ENCODE measurements around the gene ABCB8. TPM values are rescaled to one million over a fixed set of nuclear protein-coding genes. Genes with fewer than 3 reads are reported as not detected.

ABCB8 gene
- polyA plus RNA-seq, 5 donors = 17.6 to 29.3 (median 24.9) TPM

DNA sequence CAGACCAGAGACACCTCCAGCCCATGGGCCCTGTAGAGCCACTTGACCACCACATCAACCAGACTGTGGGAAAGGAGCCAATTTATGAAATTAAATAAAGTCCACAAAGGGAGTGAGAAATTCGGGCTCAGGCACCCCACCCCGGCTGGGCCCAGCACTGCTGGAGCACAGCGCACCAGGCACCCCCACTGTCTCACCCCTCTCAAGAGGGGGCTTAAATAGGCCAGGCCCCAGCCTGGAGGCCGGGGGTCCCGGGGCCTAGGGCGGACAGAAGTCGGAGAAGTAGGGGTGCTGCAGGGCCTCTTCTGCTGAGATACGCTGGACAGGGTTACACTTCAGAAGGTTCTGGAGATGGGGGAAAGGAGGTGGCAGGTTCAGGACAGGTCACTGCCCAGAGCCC lies 25.5 kb downstream of the ABCB8 start:
- no peak for DNase-seq

DNA sequence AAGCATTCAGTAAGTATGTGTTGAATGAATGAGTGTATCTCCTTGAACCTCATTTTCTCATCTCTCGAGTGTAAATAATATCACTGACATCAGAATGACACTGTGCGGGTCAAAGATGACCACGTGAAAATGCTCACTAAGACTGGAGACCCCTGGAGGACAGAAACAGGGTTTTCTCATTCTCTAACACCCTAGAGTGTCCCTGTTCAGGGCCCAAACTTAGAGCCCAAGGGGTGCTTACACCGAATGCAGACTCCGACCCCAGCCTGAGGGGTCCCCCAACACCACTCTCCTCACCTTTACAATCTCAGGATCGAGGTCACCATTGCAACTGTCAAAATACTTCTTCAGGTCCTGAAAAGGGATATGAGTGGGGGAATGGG lies 28.0 kb downstream of the ABCB8 start:
- DNase-seq = no peak

DNA sequence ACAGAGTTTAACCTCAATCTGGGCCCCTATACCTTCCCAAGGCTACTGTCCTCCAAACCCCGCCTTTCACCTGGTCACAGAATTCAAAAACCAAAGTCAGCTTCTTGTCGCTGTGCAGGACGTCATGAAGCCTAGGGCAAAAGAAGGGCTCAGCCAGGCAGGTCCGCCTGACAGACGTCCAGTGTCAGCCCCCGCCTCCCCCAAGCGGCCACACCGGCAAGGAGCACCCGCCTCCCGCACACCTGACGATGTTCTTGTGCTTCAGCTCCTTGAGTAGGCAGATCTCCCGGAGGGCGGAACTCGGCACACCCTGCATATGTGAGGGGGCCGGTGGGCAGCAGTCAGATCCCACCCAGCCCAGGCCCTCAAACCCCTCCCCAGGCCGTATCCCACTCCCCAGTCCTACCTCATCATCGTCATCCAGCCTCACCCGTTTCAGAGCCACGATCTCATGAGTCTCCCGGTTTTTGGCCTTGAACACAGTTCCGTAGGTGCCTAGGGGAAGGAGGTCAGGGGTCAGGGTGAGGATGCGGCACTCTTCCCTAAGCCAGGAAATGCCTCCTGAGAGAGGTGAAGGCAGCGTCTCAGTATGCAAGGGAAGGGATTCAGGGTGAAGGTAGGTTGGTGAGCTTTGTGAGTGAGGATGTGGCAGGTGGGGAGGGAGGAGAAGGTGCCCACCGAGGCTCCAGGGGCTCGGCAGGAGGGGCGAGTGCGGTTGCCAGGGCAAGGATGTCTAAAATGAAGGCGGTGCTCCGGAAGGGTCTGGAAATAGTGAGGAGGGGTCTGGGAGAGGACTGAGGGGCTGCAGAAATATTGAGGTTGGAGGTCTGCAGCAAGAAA lies 28.6 kb downstream of the ABCB8 start:
- no peak for DNase-seq

- no peak for DNase-seq
These were observed 29.3 kb downstream of the ABCB8 start, which contains the start of gene CDK5 for GRCh38 chr7:151057506-151057988. Gene CDK5, minus strand, starts transcription at chr7:151057897. Its CDS starts 49 bp downstream, at chr7:151057848.

DNA sequence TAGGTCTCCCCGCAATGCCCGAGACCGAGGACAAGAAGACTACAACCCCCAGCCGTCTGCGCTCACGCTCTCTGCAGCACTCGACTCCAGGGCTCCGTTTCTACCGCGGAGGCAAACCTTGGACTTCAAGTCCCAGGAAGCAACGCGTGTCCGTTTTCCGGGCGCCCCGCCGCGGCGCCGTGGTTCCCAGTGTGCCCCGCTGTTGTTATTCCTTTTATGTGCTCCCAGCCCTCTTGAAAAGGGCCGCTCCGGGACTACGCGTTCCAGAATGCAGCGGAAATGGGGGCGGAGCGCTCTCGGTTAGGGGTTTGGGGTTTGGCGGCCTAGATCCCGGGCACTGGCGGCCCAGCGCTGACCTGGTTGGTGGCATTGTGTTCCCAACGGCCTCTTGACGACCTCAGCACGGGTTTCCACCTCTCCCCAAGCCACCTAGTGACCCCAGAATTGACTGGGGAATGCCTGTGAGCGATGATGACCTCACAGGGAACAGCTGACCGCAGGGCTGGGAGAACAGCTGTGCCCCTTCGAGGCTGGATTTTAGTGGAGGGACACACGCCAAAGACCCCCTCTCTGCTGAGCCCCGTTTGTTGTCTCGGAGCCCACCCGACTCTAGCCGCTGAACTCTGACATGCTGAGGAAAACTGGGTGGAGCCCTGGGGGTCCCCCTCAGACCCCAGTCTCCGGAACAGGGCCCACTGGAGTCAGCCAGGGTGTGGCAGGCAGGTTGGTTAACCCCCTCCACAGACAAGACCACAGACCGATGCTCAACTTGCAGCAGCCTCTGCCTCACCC lies 29.9 kb downstream of the ABCB8 start:
- DNase-seq = peak; percentile 99

DNA sequence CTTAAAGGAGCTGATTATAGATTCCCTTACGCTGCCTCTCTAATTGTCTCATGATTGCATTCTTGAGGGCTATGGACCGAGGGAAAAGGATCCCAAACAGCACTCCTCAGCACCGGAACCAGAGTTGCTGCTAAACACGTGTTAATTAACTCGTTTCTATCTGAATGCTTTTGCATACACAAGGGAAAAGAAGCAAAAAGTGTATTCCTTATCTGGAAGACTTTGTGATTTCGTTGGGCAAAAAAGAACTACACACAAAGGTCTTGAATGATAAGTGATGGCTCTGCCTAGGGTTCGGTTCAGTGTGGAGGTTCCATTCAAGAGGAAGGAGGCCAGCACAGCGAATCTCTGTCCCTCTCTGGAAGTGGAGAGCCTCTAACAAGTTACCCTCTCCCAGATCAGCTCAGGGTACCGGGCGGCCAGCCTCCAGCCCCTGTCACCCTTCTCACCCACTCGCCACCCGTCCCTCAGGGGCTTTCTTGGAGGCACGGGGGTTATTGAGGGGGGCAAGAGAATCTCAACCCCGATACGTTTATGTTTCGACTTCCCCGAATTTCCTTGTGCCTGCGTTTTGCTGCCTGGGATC lies 30.6 kb downstream of the ABCB8 start:
- DNase-seq = no peak

DNA sequence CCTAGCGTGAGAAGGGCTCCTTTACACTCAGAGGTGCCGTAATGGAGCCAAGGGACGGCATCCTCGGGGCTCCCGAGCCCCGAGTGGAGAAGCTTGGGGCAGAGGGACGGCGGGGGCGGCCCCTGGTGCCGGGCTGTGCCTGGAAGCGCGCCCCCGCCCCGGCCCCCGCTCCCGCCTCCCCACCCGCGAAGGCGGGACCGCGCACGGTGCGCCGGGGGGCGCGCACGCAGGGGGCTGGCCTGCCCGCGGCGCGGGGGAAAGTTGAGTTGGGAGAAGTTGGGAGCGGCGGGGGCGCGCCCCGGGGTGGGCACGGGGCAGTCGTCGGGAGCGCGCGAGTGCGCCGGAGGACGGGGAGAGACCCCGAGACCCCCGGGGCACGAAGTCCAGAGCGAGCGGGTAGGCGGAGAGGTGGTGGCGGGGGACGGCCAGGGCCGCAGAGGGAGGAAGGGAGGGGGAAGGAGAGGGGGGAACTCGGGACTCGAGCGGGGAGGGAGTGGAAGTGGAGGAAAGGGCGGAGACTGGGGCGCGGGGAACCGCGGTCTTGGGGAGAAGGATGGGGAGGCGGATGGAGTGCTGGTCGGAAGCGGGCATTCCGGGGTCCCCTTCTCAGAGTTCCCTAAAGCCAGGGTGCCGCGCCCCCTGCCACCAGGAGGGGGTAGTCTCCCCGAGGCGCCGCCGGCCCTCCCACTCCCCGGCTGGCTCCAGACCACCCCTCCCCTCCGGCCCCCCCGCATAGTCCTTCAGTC lies 31.3 kb downstream of the ABCB8 start, which contains the start of gene SLC4A2:
SLC4A2 (plus strand) TSS at position 223 of the 746 bp plus-strand sequence. CDS start 2,399 bp downstream, outside the sequence.
- peak; percentile 82 to 87 for DNase-seq

DNA sequence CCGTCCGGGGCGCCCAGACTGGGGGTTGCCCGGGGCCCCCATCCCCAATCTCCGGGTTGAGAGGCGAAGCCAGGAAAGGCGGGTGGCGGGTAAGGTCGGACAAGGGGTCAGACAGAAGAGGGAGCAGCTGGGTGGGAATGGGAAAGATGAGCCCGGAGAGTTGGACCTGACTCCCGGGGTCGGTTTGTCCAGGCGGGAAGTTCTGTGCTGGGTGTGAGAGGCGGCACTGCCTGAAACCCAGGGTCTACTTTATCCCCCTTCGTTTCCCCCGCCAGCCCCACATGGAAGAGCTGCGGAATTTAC lies 31.8 kb downstream of the ABCB8 start:
- DNase-seq = no peak

- no peak for DNase-seq
These were observed 32.4 kb downstream of the ABCB8 start for GRCh38 chr7:151060416-151061212.

DNA sequence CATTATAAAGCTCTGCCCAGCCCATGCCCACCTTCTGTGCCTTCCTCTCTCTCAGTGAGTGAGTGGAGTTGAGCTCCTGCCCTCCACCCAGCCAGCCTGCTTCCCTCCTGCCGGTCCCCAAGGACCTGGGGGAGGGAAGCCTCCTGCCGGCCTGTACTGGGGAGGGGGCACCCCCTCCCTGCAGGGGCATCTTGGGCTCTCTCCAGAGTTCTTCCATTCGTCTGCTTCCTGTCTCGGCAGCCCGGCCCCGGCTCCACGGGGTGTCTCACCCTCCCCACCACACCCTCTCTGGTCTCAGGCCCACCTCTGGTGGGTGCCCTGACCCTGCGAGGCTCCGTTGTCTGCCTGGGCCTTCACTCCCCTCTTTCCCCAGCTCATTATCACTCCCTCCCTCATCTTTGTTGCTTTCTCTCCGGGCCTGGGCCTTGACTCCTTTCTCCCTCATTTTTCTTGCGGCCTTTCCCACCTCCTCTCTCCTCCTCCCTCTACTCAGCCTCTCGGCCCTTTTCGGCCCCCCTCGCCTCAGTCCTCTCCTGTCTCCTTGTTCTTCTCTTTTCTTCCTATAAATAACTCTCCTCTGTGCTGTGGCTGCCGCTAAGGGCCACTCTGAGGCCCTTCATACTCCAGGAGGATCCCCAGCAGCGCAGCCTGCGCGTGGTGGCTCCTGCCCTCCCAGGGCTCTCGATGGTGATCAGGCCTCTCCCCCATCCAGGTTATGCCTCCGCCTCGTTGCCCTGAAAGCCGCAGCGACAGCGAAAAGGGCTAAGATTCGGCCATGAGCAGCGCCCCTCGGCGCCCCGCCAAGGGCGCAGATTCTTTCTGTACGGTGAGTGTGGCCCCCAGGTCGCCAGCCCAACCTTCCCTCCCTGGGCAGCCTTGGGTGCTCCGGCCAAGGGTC lies 33.2 kb downstream of the ABCB8 start:
- no peak for DNase-seq

GRCh38 chr7:151062111-151062398 lies 33.8 kb downstream of the ABCB8 start:
- DNase-seq = no peak

- peak in 1 of 2 donors; percentile 74 for DNase-seq
These were observed 34.4 kb downstream of the ABCB8 start for GRCh38 chr7:151062399-151063211.

GRCh38 chr7:151063212-151063561 lies 34.9 kb downstream of the ABCB8 start:
- DNase-seq = no peak

- DNase-seq = no peak
These were observed 36.2 kb downstream of the ABCB8 start for GRCh38 chr7:151064454-151064853.

GRCh38 chr7:151064993-151065392 lies 36.7 kb downstream of the ABCB8 start:
- DNase-seq = no peak

DNA sequence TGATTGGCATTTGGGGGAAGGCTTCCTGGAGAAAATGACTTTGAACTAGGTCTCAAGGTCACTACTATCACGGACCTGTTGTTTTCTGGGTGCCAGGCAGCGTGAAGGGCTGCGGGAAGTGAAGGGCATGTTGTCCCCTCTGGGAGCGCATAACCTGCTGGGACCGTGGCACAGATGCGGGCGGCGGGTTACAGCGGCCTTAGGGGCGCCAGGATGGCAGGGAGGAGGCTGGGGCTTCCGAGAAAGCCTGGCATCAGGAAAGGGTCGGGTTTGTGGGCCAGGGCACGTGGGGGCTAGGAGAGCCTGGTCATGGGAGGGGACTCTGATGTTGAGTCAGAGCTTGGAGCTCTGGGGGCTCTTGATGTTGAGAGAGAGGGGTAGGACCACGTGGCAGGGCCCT lies 37.3 kb downstream of the ABCB8 start:
- no peak for DNase-seq

DNA sequence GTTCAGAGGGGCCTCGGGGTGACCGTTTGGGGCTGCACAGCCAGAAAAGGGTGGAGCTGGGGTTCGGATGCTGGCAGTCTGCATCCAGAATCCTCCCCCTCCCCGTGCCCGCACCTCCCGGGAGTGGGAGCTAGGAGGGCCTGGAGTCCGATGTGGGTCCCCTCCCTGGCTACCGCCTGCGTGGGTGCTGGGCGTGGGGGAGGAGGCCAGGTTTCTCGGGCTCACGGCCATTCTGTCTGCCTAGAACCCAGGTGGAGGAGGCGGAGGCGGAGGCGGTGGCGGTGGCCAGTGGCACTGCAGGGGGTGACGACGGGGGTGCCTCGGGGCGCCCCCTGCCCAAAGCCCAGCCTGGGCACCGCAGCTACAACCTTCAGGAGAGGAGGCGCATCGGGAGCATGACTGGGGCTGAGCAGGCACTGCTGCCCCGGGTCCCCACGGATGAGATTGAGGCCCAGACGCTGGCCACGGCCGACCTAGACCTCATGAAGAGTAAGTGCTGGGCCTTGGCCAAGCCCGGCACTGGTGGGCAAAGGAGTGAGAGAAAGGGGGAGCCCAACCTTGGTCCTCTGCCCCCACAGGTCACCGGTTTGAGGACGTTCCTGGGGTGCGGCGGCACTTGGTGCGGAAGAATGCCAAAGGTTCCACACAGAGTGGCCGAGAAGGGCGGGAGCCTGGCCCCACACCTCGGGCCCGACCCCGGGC lies 38.2 kb downstream of the ABCB8 start:
- no peak for DNase-seq

DNA sequence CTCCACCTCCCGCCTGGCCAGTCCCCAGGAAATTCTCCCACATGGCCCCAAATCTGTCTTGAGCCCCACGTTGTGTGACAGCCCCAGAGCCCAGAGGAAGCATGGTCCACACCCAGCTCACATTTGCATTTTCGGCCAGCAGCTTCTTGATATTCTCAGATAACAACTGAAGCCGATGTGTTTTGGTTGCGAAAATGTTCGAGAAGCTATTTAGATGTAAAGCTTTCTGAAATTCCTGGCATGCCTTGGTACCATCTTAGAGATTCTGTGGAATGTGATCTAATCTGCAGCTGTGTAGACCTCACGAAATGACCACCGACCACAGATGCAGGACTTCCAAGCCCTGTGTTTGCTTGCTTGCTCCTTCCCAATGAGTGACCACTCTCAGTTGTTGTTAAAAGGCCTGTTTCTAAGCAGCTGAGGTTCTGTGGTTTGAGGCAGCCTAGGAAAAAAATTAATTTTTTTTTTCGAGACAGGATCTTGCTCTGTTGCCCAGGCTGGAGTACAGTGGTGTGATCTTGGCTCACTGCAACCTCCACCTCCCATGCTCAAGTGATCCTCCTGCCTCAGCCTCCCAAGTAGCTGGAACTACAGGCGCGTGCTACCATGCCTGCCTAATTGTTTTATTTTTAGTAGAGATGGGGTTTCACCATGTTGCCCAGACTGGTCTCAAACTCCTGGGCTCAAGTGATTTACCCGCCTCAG lies 40.0 kb downstream of the ABCB8 start:
- no peak for DNase-seq

Data from right lung (tissue), 5 donors.